Ishikawa (cell line): ENCODE measurements around the gene KRT1.

ENCODE experiments used
- CEBPB ChIP-seq: IDR thresholded peaks from 2 replicates; pipeline ENCODE4 v1.6.1; 2012
- CREB1 ChIP-seq: IDR thresholded peaks from 2 replicates; pipeline ENCODE4 v1.6.1; 2012; ENCODE audit warnings: low read depth
- EGR1 ChIP-seq: IDR thresholded peaks from 2 replicates; pipeline ENCODE4 v1.6.1; 2012
- EP300 ChIP-seq: IDR thresholded peaks from 2 replicates; pipeline ENCODE4 v1.6.1; 2012; ENCODE audit warnings: borderline replicate concordance
- FOXM1 ChIP-seq: IDR thresholded peaks from 2 replicates; pipeline ENCODE4 v1.6.1; 2012; ENCODE audit warnings: low read depth, borderline replicate concordance
- NFIC ChIP-seq: IDR thresholded peaks from 2 replicates; pipeline ENCODE4 v1.6.1; 2012
- RAD21 ChIP-seq: IDR thresholded peaks from 2 replicates; pipeline ENCODE4 v1.6.1; 2012; ENCODE audit warnings: low read depth
- TAF1 ChIP-seq: IDR thresholded peaks from 2 replicates; pipeline ENCODE4 v1.6.1; 2012; ENCODE audit warnings: low read depth, mild to moderate bottlenecking
- TCF12 ChIP-seq: IDR thresholded peaks from 2 replicates; pipeline ENCODE4 v1.6.1; 2012; ENCODE audit warnings: low read depth
- TEAD4 ChIP-seq: IDR thresholded peaks from 2 replicates; pipeline ENCODE4 v1.6.1; 2012
- YY1 ChIP-seq: IDR thresholded peaks from 2 replicates; pipeline ENCODE4 v1.6.1; 2012; ENCODE audit warnings: low read depth
- ZBTB7A ChIP-seq: IDR thresholded peaks from 2 replicates; pipeline ENCODE4 v1.6.1; 2012; ENCODE audit warnings: low read depth
- TF ChIP-seq, protein P1 (sequence below): IDR thresholded peaks from 2 replicates; pipeline ENCODE4 v1.6.1; 2012
- TF ChIP-seq, protein P2 (sequence below): IDR thresholded peaks from 2 replicates; pipeline ENCODE4 v1.6.1; 2012
- TF ChIP-seq, protein P3 (sequence below): IDR thresholded peaks from 2 replicates; pipeline ENCODE4 v1.6.1; 2012; ENCODE audit warnings: low read depth, mild to moderate bottlenecking

KRT1 gene

DNA sequence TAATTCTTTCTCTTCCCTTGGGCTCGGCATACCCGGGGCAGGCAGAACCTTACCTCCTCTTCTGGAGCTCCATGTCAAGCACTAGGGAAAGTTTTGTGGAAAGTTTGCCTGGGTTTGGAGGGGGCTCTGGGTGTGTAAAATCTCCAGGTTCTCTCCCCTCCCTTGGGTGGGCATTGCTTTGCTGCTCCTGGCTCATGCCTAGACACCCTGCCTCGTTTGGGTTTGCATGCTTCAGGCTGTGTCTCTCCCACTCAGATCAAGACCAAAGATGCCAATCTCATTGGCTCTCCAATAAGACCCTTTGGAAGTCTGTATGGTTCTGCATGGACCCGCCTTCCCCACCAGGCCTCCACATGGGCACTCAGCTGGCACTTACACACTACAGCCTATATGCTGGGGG lies 22.0 kb downstream of the KRT1 start:
- TF ChIP-seq CEBPB (no peak), ZBTB7A (no peak), FOXM1 (no peak), YY1 (no peak), TEAD4 (no peak)
- TF ChIP-seq, protein P1, sequence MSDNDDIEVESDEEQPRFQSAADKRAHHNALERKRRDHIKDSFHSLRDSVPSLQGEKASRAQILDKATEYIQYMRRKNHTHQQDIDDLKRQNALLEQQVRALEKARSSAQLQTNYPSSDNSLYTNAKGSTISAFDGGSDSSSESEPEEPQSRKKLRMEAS, result no peak

DNA sequence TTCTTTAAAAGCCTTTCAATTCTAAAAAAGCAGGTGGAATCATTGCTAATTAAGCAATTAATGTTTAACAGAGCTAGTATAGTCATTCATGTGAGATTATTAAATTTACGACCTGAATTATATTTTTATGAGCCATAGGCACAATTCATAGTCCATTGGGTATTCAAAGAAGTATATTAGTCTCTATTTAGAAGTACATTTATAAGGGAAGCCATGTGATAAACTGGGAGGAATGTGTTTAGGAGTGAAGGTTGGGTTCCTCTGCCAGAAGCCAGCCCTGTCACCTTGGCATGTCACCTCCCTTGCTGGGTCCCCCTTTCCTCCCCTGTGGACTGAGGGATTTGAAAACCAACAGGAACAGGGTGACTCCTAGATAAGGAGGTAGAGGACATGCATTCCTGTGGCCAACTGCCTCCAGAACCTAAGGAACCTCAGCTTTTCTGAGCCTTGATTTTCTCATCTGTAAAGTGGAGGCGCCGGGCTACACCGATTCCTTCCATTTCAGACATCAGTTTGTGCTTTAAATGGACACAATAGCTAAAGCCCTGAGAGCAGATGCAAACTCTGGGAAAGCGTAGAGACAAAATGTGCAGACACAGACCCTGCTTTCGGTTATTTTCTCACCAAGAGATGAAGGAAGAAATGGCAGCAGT lies 22.8 kb downstream of the KRT1 start:
- TF ChIP-seq RAD21 (no peak), CEBPB (no peak), FOXM1 (no peak)
- TF ChIP-seq, protein P1, result no peak

DNA sequence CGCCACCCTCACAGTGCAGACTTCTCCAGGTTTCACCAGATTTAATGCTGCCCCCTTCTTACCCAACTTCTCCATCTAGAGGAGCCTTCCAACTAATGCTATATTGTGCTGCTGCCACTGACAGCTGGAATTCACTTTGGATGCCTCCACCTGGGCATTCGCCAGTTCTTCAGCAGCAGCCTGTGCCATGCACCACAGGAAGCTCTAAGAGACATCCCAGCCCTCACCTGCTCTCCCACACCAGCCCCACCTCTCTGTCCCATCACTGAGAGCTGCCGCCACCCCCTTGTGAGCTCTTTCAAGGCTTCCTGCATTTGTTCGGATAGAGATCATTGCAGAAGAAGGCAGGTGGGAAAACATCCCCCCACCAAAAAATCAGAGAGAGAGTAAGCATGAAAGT lies 23.6 kb downstream of the KRT1 start:
- TF ChIP-seq RAD21, result no peak
- TF ChIP-seq TCF12, result no peak
- no peak for TF ChIP-seq NFIC
- no peak for TF ChIP-seq TAF1
- TF ChIP-seq EGR1, result no peak
- TF ChIP-seq TEAD4, result no peak

DNA sequence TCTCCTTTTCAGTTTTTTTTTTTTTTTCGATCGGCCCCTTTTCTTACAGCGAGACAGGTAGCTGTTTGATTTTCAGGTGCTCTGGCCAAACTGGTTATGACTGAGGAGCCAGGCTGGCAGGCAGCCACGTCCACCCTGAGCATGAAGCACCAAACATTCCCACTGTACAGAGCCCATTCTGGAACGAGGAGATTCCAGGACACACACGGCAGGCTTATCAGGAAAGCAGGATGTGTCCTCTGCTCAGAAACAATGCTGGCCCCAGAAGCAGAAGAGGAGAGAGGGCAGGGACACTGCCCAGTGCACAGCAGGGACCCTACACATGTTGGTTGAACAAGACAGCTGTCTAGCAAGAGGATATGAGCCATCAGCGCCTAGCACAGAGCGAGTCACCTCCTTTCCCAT lies 24.5 kb downstream of the KRT1 start:
- TF ChIP-seq FOXM1 (no peak), NFIC (peak; percentile 61)

DNA sequence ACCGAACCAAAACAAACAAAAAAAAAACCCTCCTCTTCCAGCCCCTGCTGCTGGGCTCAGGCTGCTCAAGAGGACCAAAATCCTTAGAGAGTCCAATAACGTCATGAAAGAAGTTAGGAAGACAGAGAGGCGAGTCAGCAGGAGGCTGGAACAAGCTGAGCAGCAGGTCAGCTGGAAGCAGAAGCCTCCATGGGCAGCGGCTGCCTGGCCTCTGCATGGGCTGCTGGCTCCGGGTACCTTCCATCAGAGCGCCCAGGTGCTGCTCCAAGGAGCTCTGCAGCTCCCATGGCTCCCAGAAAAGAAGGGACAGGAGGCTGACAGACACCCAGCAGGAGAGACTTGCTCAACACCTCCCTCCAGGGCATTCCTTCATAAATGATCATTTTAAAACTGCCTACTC lies 25.0 kb downstream of the KRT1 start:
- no peak for TF ChIP-seq TCF12
- TF ChIP-seq, protein P2, sequence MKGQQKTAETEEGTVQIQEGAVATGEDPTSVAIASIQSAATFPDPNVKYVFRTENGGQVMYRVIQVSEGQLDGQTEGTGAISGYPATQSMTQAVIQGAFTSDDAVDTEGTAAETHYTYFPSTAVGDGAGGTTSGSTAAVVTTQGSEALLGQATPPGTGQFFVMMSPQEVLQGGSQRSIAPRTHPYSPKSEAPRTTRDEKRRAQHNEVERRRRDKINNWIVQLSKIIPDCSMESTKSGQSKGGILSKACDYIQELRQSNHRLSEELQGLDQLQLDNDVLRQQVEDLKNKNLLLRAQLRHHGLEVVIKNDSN, result no peak
- TF ChIP-seq EP300, result no peak
- TF ChIP-seq CEBPB, result no peak
- no peak for TF ChIP-seq TEAD4
- no peak for TF ChIP-seq CREB1
- no peak for TF ChIP-seq RAD21
- TF ChIP-seq, protein P1, result no peak
- TF ChIP-seq ZBTB7A, result no peak
- TF ChIP-seq TAF1, result no peak
- TF ChIP-seq YY1, result no peak
- no peak for TF ChIP-seq FOXM1
- TF ChIP-seq, protein P3, sequence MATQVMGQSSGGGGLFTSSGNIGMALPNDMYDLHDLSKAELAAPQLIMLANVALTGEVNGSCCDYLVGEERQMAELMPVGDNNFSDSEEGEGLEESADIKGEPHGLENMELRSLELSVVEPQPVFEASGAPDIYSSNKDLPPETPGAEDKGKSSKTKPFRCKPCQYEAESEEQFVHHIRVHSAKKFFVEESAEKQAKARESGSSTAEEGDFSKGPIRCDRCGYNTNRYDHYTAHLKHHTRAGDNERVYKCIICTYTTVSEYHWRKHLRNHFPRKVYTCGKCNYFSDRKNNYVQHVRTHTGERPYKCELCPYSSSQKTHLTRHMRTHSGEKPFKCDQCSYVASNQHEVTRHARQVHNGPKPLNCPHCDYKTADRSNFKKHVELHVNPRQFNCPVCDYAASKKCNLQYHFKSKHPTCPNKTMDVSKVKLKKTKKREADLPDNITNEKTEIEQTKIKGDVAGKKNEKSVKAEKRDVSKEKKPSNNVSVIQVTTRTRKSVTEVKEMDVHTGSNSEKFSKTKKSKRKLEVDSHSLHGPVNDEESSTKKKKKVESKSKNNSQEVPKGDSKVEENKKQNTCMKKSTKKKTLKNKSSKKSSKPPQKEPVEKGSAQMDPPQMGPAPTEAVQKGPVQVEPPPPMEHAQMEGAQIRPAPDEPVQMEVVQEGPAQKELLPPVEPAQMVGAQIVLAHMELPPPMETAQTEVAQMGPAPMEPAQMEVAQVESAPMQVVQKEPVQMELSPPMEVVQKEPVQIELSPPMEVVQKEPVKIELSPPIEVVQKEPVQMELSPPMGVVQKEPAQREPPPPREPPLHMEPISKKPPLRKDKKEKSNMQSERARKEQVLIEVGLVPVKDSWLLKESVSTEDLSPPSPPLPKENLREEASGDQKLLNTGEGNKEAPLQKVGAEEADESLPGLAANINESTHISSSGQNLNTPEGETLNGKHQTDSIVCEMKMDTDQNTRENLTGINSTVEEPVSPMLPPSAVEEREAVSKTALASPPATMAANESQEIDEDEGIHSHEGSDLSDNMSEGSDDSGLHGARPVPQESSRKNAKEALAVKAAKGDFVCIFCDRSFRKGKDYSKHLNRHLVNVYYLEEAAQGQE, result no peak
- TF ChIP-seq NFIC, result no peak
- no peak for TF ChIP-seq EGR1

DNA sequence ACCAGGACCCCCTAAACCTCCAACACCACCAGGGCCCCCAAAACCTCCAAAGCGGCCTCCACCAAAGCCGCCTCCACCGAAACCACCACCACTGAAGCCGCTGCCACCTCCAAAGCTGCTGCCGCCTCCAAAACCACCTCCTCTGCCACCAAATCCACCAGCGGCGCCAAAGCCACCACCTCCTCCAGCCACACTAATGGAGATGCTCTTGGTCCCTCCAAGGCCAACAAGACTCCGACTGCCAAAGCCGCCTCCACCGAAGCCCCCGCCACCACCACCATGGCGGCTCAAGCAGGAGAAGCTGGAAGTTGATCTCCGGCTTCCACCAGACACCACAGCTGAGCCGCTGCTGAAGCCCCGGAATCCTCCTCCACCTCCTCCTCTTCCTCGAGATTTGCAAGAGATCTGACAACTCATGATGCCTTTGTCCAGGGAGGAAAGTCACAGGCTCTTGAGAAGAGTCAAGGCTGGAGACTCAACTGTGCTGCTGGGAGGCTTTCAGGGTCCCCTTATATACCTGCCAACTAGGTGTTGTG lies 28.4 kb downstream of the KRT1 start, which contains the start of gene KRT2:
KRT2 (minus strand) TSS at position 486 of the 536 bp plus-strand sequence; CDS start at position 417, 69 bp downstream.
- TF ChIP-seq EP300, result no peak
- no peak for TF ChIP-seq YY1
- TF ChIP-seq RAD21, result no peak
- TF ChIP-seq, protein P2, result no peak
- TF ChIP-seq, protein P3, result no peak
- no peak for TF ChIP-seq EGR1
- TF ChIP-seq ZBTB7A, result no peak
- no peak for TF ChIP-seq CEBPB
